ENCODE measurements around the gene TMEM256. TPM values are rescaled to one million over a fixed set of nuclear protein-coding genes. Genes with fewer than 3 reads are reported as not detected.

Gene TMEM256
- total and polyA plus RNA-seq, 2 of the 8 experiments (the other 6 are each of a cell fraction or from before 2014, with no cell fraction given) = 97.0 to 350 TPM

GRCh38 chr17:7405350-7406234 is 1.7 kb upstream of the TMEM256 start:
- no peak overlapping the region; the same call in 1 of the 2 replicates for H2BK15ac ChIP-seq (ENCODE audit: low read length)
- peak overlapping the region; percentile 72 to 94 (median 81) for H3K4me3 ChIP-seq (ENCODE audit: extremely low read depth in 1 of 4, insufficient read depth in 2 of 4, low read depth in 3 of 4, low read length in 4 of 4)
- no peaks in the 10 kb centered on the region; a peak in 1 of 7 replicates for H3K27me3 ChIP-seq (replicated peaks in 1 of 4; ENCODE audit: control insufficient read depth in 3 of 4, extremely low read depth in 1 of 4, insufficient read depth in 3 of 4, low read length in 3 of 4)
- peaks cover 2 to 18% (median 16%) of the 10 kb centered on the region in 4 experiments; a peak in 5 of 8 replicates for H3K36me3 ChIP-seq (ENCODE audit: control insufficient read depth in 2 of 4, insufficient read depth in 4 of 4, low read length in 3 of 4)
- TF ChIP-seq BCL11A (IDR thresholded peaks at IDR 0.05; ENCODE audit: low read depth in 2 of 2, low read length in 2 of 2) (no peak), FOSL1 (IDR thresholded peaks at IDR 0.05; ENCODE audit: insufficient read depth, low read depth, low read length) (no peak), ZNF274 (IDR thresholded peaks at IDR 0.05; ENCODE audit: borderline replicate concordance, extremely low read depth, low read length) (no peak), SRF (IDR thresholded peaks at IDR 0.05; ENCODE audit: low read depth, low read length) (no peak), SIN3A (conservative IDR thresholded peaks at IDR 0.05 in 1 of 2, IDR thresholded peaks at IDR 0.05 in 1 of 2; ENCODE audit: low read depth in 1 of 2, low read length in 2 of 2) (no peak), SUZ12 (IDR thresholded peaks at IDR 0.05; ENCODE audit: low read length) (peak; percentile 36; the same call in 1 of the 2 replicates), RBBP5 (IDR thresholded peaks at IDR 0.05; ENCODE audit: borderline replicate concordance, low read depth, low read length) (0 out of 2 replicates have a peak, but pooled peaks have one; percentile 5), CREB1 (IDR thresholded peaks at IDR 0.05) (no peak), SP1 (IDR thresholded peaks at IDR 0.05; ENCODE audit: low read depth, low read length) (no peak), BACH1 (IDR thresholded peaks at IDR 0.05; ENCODE audit: low read length) (0 out of 2 replicates have a peak, but pooled peaks have one; percentile 24)
- FAIRE-seq = no peak
- H3K4me1 ChIP-seq (replicated peaks in 1 of 4; ENCODE audit: control insufficient read depth in 3 of 4, insufficient read depth in 4 of 4, low read length in 3 of 4) = peaks cover 0 to 15% (median 11%) of the 10 kb centered on the region in 4 experiments; a peak in 5 of 7 replicates
- H3K79me2 ChIP-seq (ENCODE audit: control insufficient read depth in 1 of 2, insufficient read depth in 2 of 2, low read length in 2 of 2) = peaks cover 0 to 8% of the 10 kb centered on the region in 2 experiments; a peak in 1 of 4 replicates
- no peak overlapping the region for H2BK120ac ChIP-seq (replicated peaks; ENCODE audit: low read depth, low read length)
- H2AK5ac ChIP-seq (ENCODE audit: low read depth, low read length) = peak overlapping the region; percentile 82; the same call in 1 of the 2 replicates
- H2AFZ ChIP-seq (ENCODE audit: low read length) = no peak overlapping the region
- H3K56ac ChIP-seq (replicated peaks; ENCODE audit: insufficient read length, low read depth, low read length) = peak overlapping the region; percentile 32
- H3K23me2 ChIP-seq (ENCODE audit: low read depth, low read length) = peaks cover 17% of the 10 kb centered on the region; the same call in 1 of the 2 replicates
- H3K9me3 ChIP-seq (ENCODE audit: insufficient read depth in 2 of 2, low read depth in 1 of 2, low read length in 1 of 2) = no peaks in the 10 kb centered on the region
- CTCF ChIA-PET (ENCODE audit: partially characterized antibody) = interaction anchor here (1.0 to 2.9 kb wide), 7 partner anchors 16 to 155 kb away, joined by 3 to 15 read pairs (median 4); partner anchors contain the start of gene SPEM1
- peak overlapping the region; percentile 93 for H4K91ac ChIP-seq (replicated peaks; ENCODE audit: insufficient read length, low read length)
- H3K4me2 ChIP-seq (ENCODE audit: insufficient read depth in 1 of 2, low read depth in 2 of 2, low read length in 2 of 2) = peak overlapping the region; percentile 90 to 97
- H2BK20ac ChIP-seq (ENCODE audit: low read length) = no peak overlapping the region
- peaks cover 7% of the 10 kb centered on the region for H3K79me1 ChIP-seq (ENCODE audit: low read depth, low read length)
- no peak overlapping the region; the same call in 1 of the 2 replicates for H2BK12ac ChIP-seq (ENCODE audit: low read depth, low read length)
- peak in 1 of 2 experiments; percentile 66 for DNase-seq (ENCODE audit: low read depth in 1 of 2, low spot score in 2 of 2)
- WGBS, 2 experiments (ENCODE audit: extremely low coverage in 1 of 2, insufficient coverage in 1 of 2, insufficient read length in 1 of 2, insufficient replicate concordance in 2 of 2, low coverage in 1 of 2, low lambda C conversion rate in 2 of 2, missing lambda C conversion rate in 1 of 2) = 1% methylated on average over 11 of the region's 38 CpGs; no CpG with 5 or more reads in 1 of the 2 experiments
- H4K5ac ChIP-seq (ENCODE audit: insufficient read length, low read depth, low read length) = peak overlapping the region; percentile 50
- peak overlapping the region; percentile 87 for H3K4ac ChIP-seq (replicated peaks; ENCODE audit: insufficient read length, low read depth, low read length)
- 0 out of 2 replicates have a peak overlapping the region, but pooled peaks have one; percentile 34 for H3K27ac ChIP-seq (ENCODE audit: low read depth, low read length)
- no peak overlapping the region for H3K14ac ChIP-seq (ENCODE audit: insufficient read length)
- H4K8ac ChIP-seq (ENCODE audit: extremely low read depth, insufficient read depth, low read length) = peak overlapping the region; percentile 54
- peak overlapping the region in 3 of 4 experiments; percentile 56 to 76 (median 62); a peak in 6 of 7 replicates for H3K9ac ChIP-seq (replicated peaks in 1 of 4; ENCODE audit: extremely low read depth in 1 of 4, low read depth in 3 of 4, low read length in 3 of 4)
- peak overlapping the region; percentile 81 for H3K18ac ChIP-seq (ENCODE audit: extremely low read depth, low read length)
- peak overlapping the region; percentile 88; the same call in 1 of the 2 replicates for H2BK5ac ChIP-seq (ENCODE audit: low read depth, low read length)
- H3K23ac ChIP-seq (ENCODE audit: insufficient read length) = no peak overlapping the region
- POLR2A ChIA-PET (ENCODE audit: partially characterized antibody) = interaction anchor here (0.7 to 8.2 kb wide), 15 partner anchors 11 to 153 kb away, joined by 3 to 66 read pairs (median 5); partner anchors contain the start of genes ACAP1, CHRNB1, FGF11 and PLSCR3
- H4K20me1 ChIP-seq (replicated peaks in 1 of 2; ENCODE audit: control insufficient read depth in 1 of 2, insufficient read depth in 2 of 2, low read length in 2 of 2) = peaks cover 0 to 16% of the 10 kb centered on the region in 2 experiments

Measured in H1 (cell line).